Pancreas (tissue), 10 donors: ENCODE results near the gene GPR42. TPM values are rescaled to one million over a fixed set of nuclear protein-coding genes. Genes with fewer than 3 reads are reported as not detected.
"Not testable (repeated sequence)": the region's sequence is repeated elsewhere in the genome, so short reads cannot be mapped to it uniquely, and the experiment has no call there.

Source experiments
- ATAC-seq, 4 donors: fragments of 200-7000 bp; cut with Tn5 transposase; one replicate each; pipeline versions ENCODE4 v1.8.0 to v1.9.1; 2020; ENCODE audit warnings: mild to moderate bottlenecking in 4 of 4, moderate library complexity in 4 of 4
- DNase-seq, 6 donors: peaks; one replicate each; pipeline ENCODE4 v3.0.0-alpha.2; 2020
- FAIRE-seq: peaks from 2 replicates; lab custom pipeline; 2012; peaks lifted over from hg19 to GRCh38; lab: Jason Lieb, UNC
- H3K27ac ChIP-seq, 4 donors: fragments of 200-600 bp; sonication (generic); 1 replicate in 3 of 4; 2 replicates in 1 of 4; pipeline versions ENCODE4 v1.5.0 to v1.8.0; 2020
- H3K27me3 ChIP-seq, 4 donors: fragments of 200-600 bp; one replicate each; pipeline ENCODE4 v1.8.0; 2021
- H3K36me3 ChIP-seq, 3 donors: fragments of 200-600 bp; sonication (generic) in 1 of 3; one replicate each; pipeline versions ENCODE4 v1.5.0 to v1.8.0; 2020 to 2021
- H3K4me1 ChIP-seq, 3 donors: fragments of 200-600 bp; one replicate each; pipeline ENCODE4 v1.8.0; 2021
- H3K4me3 ChIP-seq, 4 donors: fragments of 200-600 bp; sonication (generic) in 2 of 4; one replicate each; pipeline versions ENCODE4 v1.5.0 to v1.8.0; 2020 to 2021
- H3K9me3 ChIP-seq, 4 donors: fragments of 200-600 bp; one replicate each; pipeline ENCODE4 v1.8.0; 2021
- WGBS, 2 donors: extraction: QIAGEN DNeasy Blood & Tissue Kit; methylation state at CpG; one replicate each; pipeline ENCODE4 v1.1.7; 2013; 5-methylcytosine and 5-hydroxymethylcytosine counted together
- intact Hi-C, 3 donors: fragments of 100-400 bp; cut with DNase I; formaldehyde crosslinking; loops; one replicate each; pipeline versions ENCODE4 v1.11.1 to v1.14.2; 2022
- polyA plus RNA-seq, 2 donors: library from polyadenylated mRNA; stranded (reverse); fragments of 200-250 nt; gene quantifications; one replicate each; pipeline ENCODE4 v1.2.3, GENCODE V29; 2013
- total RNA-seq, 6 donors: library from RNA; stranded (reverse); fragmentation: NEBNext Ultra II Directional in 4 of 6; extraction: Animal tissue kit (Norgen Biotek cat#: 25700) in 4 of 6; gene quantifications; one replicate each; pipeline versions ENCODE4 v1.2.1 to v1.2.4, GENCODE V29; 2021 to 2023
- TF ChIP-seq, protein P1 (sequence below), 4 donors: fragments of 200-600 bp; sonication (generic) in 3 of 4; IDR thresholded peaks; one replicate each; pipeline versions ENCODE4 v1.5.0 to v1.8.0; 2021; ENCODE audit warnings: antibody characterized with exemption in 4 of 4
- donor health status: healthy with polysubstance abuse.
- donor health status: DM: no; HTN: no; CAD: no; lungs with moderate emphysema.
- donor health status: DM: no; HTN: no; CAD: no.
- donor health status: control.
- donor health status: control.
- donor health status: Bipolar disorder and iron deficiency.
- donor health status: DM: yes; HTN: yes; CAD: no.
- donor health status: DM: no; HTN: no; CAD: no.
- donor health status: DM: no; HTN: no; CAD: no.
- donor health status: DM: yes; HTN: yes; CAD: no.

The GPR42 gene
- total and polyA plus RNA-seq, 8 donors, result 0.12 to 0.52 (median 0.16) TPM; not detected in 5

DNA sequence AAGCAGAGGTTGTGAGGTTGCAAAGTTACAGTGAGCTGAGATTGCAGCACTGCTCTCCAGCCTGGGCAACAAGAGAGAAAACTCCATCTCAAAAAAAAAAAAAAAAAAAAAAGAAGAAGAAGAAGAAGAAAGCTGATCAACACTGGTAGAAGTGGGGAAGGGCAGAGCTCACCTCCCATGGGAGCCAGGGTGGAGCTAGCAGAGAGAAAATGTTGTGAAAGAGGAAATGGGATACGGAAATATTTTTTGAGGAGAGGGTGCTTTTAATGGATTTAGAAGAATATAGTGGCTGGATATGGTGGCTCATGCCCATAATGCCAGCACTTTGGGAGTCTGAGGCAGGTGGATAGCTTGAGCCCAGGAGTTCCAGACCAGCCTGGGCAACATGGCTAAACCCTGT is 6.8 kb downstream of the GPR42 start:
- no peak for FAIRE-seq

DNA sequence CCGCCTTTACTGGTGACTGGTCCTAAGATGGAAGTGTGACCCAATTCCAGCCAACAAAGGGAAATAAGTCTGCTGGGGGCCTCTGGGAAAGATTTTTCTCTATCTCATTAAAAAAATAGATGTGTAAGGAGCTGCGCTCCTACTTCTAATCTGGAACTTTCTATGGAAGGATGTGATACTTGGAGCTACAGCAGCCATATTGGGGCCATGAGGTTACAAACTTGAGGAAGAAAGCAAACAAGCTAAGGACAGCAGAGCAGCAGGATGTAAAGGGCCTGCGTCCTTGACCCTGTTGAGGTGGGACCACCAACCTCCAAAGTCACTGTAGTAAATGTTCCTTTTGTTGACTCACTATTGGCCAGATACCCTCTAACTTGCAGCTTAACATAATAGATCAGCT is 7.5 kb downstream of the GPR42 start:
- ATAC-seq (no peak), DNase-seq (no peak), FAIRE-seq (no peak)
- TF ChIP-seq, protein P1, sequence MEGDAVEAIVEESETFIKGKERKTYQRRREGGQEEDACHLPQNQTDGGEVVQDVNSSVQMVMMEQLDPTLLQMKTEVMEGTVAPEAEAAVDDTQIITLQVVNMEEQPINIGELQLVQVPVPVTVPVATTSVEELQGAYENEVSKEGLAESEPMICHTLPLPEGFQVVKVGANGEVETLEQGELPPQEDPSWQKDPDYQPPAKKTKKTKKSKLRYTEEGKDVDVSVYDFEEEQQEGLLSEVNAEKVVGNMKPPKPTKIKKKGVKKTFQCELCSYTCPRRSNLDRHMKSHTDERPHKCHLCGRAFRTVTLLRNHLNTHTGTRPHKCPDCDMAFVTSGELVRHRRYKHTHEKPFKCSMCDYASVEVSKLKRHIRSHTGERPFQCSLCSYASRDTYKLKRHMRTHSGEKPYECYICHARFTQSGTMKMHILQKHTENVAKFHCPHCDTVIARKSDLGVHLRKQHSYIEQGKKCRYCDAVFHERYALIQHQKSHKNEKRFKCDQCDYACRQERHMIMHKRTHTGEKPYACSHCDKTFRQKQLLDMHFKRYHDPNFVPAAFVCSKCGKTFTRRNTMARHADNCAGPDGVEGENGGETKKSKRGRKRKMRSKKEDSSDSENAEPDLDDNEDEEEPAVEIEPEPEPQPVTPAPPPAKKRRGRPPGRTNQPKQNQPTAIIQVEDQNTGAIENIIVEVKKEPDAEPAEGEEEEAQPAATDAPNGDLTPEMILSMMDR (IDR thresholded peaks at IDR 0.05), result no peak
- H3K4me3 ChIP-seq, result no peak overlapping the region
- H3K27me3 ChIP-seq, result no peaks in the 10 kb centered on the region
- H3K4me1 ChIP-seq, result peaks cover 0 to 4% (median 0%) of the 10 kb centered on the region in 3 donors
- 97% methylated on average over 3 of the region's 3 CpGs for WGBS, 2 donors
- intact Hi-C loops, result no loop called here
- H3K27ac ChIP-seq, result no peak overlapping the region
- no peaks in the 10 kb centered on the region for H3K9me3 ChIP-seq
- no peaks in the 10 kb centered on the region for H3K36me3 ChIP-seq

More for the DNA sequence above, 6.8 kb downstream of the GPR42 start:
- no peaks in the 10 kb centered on the region for H3K27me3 ChIP-seq
- TF ChIP-seq, protein P1 (IDR thresholded peaks at IDR 0.05), result no peak
- no peak overlapping the region for H3K27ac ChIP-seq
- 30 to 60% methylated on average over 1 of the region's 1 CpG for WGBS, 2 donors
- no peaks in the 10 kb centered on the region for H3K9me3 ChIP-seq
- intact Hi-C loops, result no loop called here
- H3K36me3 ChIP-seq, result no peaks in the 10 kb centered on the region
- no peak for ATAC-seq
- no peak overlapping the region for H3K4me3 ChIP-seq
- H3K4me1 ChIP-seq, result peaks cover 0 to 4% (median 0%) of the 10 kb centered on the region in 3 donors
- no peak for DNase-seq

DNA sequence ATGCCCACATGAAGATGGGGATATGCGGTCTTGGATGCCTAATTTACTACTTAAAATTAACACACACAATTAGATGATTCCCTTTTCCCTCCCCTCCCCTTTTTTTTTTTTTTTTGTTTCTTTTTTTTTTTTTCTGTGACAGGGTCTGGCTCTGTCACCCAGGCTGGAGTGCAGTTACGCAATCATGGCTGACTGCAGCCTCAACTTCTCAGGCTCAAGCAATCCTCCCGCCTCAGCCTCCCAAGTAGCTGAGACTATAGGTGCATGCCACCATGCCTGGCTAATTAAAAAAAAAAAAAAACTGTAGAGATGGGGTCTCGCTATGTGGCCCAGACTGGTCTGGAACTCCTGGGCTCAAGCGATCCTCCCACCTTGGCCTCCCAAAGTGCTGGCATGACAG is 8.7 kb downstream of the GPR42 start:
- WGBS, 2 donors, result 89 to 95% methylated on average over 5 of the region's 5 CpGs
- intact Hi-C loops, H3K4me3 ChIP-seq, H3K36me3 ChIP-seq, H3K27me3 ChIP-seq, ATAC-seq, DNase-seq, FAIRE-seq, H3K4me1 ChIP-seq, H3K9me3 ChIP-seq, H3K27ac ChIP-seq: not testable (repeated sequence)

DNA sequence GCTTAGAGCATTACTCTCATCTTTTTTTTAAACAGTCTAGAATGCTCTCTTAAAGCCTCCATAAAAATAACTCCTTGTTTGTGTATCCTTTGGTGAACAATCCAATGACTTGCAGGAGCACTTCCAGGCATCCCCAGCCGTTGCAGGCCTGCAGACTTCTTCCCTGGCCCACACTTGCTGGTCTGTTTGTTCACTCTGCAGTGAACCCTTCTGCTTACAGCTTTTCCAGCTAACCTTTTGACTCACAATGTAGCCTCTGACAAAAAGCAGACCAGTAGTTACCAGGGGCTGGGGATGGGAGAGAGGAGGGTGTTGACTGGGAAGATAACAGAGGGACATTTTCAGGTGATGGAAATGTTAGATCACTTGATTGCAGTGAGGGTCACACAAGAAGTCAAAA is 9.1 kb downstream of the GPR42 start:
- DNase-seq, result no peak
- peak in 3 of 4 donors; percentile 31 to 45 (median 45) for ATAC-seq
- no peak for FAIRE-seq
- no peaks in the 10 kb centered on the region for H3K9me3 ChIP-seq
- TF ChIP-seq, protein P1 (IDR thresholded peaks at IDR 0.05), result no peak
- no peak overlapping the region for H3K4me3 ChIP-seq
- no peaks in the 10 kb centered on the region for H3K36me3 ChIP-seq
- H3K27me3 ChIP-seq, result no peaks in the 10 kb centered on the region
- H3K27ac ChIP-seq, result no peak overlapping the region
- WGBS, 2 donors, result 25 to 37% methylated on average over 1 of the region's 1 CpG
- peaks cover 0 to 4% (median 0%) of the 10 kb centered on the region in 3 donors for H3K4me1 ChIP-seq
- intact Hi-C loops, result no loop called here

DNA sequence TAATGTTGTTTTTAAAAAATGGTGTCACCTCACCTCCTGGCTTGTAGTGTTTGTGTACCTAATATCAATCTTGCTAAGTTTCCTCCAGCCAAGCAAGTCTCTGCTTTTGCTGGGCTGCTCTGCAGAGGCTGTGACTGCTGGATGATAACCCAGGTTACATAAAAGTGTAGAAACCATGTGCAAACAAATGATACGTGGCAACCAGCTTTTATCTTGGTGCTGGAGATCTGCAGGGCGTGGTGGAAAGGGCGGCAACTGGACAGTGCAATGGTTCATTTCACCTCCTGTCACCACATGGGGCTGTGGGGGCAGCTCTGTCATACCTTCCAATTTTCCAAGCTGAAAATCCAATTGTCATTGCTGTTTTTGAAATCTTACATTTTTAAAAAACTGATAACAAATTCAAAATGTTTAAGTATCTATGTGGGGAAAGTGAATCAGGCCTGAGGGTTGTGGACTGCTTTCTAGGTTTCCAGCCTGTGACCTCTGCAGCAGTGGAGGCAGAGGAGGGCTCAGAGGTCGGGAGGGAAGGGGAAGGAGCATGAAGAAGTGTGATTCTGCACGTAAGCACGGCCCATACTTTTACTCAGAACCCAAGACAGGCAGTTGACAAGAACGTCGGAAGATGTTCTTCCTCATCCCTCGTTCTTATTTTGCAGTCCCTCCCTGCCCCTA is 9.7 kb downstream of the GPR42 start:
- intact Hi-C loops, result no loop called here
- DNase-seq (peak in 1 of 6 donors; percentile 26), FAIRE-seq (no peak), ATAC-seq (peak; percentile 55 to 92 (median 86))
- Histone ChIP-seq H3K4me1 (peaks cover 0 to 4% (median 0%) of the 10 kb centered on the region in 3 donors), H3K27me3 (no peaks in the 10 kb centered on the region), H3K9me3 (no peaks in the 10 kb centered on the region), H3K36me3 (no peaks in the 10 kb centered on the region), H3K4me3 (no peak overlapping the region), H3K27ac (no peak overlapping the region)
- TF ChIP-seq, protein P1 (IDR thresholded peaks at IDR 0.05), result no peak
- 58 to 61% methylated on average over 9 of the region's 9 CpGs for WGBS, 2 donors
